ENCODE measurements around the gene CHGA. TPM values are rescaled to one million over a fixed set of nuclear protein-coding genes. Genes with fewer than 3 reads are reported as not detected.

Gene CHGA
- polyA plus RNA-seq, 3 donors = not detected

DNA sequence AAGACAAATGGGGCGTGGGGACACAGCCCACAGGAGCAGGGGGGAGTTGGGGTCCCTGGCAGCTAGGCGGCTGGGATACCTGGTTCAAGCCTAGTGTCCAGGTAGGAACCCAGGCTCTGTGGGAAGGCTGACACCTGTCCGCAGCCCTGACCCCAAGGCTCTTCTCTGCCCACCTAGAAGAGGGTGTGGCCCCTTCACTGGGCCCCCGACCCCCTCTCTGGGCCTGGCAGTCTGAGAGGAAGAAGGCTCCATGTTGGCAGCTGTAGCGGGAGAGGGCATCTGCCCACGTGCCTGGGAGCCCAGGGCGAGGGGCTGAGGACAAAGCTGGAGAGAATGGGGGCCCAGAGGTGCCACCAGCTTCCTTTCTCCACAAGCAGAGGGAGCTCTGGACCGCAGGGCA, 10.5 kb downstream of the CHGA start:
- Mint-ChIP-seq H3K4me3 (no peak overlapping the region), H3K4me1 (no peaks in the 10 kb centered on the region), H3K36me3 (peaks cover 23 to 31% of the 10 kb centered on the region in 2 donors), H3K27ac (no peak overlapping the region), H3K9me3 (no peaks in the 10 kb centered on the region), H3K27me3 (ENCODE audit: low read depth in 3 of 3) (peaks cover 0 to 4% (median 0%) of the 10 kb centered on the region in 3 donors)
- Histone ChIP-seq H3K27ac (ENCODE audit: low read depth in 1 of 2, low read length in 2 of 2) (no peak overlapping the region), H3K79me2 (ENCODE audit: insufficient read depth, low read length) (no peaks in the 10 kb centered on the region), H3K36me3 (replicated peaks in 1 of 2; ENCODE audit: control insufficient read depth in 1 of 2, insufficient read depth in 2 of 2, low read length in 2 of 2) (peaks cover 26 to 32% of the 10 kb centered on the region in 2 donors), H3K4me2 (replicated peaks; ENCODE audit: extremely low read depth, low read length, poor library complexity, severe bottlenecking) (no peak overlapping the region), H3K4me3 (replicated peaks in 1 of 3; ENCODE audit: low read depth in 2 of 3, low read length in 3 of 3) (no peak overlapping the region), H3K9ac (ENCODE audit: insufficient read depth, low read length, poor library complexity, severe bottlenecking) (no peak overlapping the region), H3K4me1 (ENCODE audit: control insufficient read depth in 1 of 2, insufficient read depth in 2 of 2, low read length in 2 of 2) (no peaks in the 10 kb centered on the region), H3K27me3 (ENCODE audit: control insufficient read depth in 2 of 2, insufficient read depth in 2 of 2, low read length in 2 of 2) (no peaks in the 10 kb centered on the region), H3K9me3 (replicated peaks in 1 of 2; ENCODE audit: control insufficient read depth in 1 of 2, insufficient read depth in 1 of 2, low read length in 2 of 2) (no peaks in the 10 kb centered on the region), H4K20me1 (ENCODE audit: insufficient read depth, low read length) (peaks cover 36% of the 10 kb centered on the region), H2AFZ (ENCODE audit: insufficient read depth, low read depth, low read length, poor library complexity, severe bottlenecking) (no peak overlapping the region)
- TF ChIP-seq, protein P1, sequence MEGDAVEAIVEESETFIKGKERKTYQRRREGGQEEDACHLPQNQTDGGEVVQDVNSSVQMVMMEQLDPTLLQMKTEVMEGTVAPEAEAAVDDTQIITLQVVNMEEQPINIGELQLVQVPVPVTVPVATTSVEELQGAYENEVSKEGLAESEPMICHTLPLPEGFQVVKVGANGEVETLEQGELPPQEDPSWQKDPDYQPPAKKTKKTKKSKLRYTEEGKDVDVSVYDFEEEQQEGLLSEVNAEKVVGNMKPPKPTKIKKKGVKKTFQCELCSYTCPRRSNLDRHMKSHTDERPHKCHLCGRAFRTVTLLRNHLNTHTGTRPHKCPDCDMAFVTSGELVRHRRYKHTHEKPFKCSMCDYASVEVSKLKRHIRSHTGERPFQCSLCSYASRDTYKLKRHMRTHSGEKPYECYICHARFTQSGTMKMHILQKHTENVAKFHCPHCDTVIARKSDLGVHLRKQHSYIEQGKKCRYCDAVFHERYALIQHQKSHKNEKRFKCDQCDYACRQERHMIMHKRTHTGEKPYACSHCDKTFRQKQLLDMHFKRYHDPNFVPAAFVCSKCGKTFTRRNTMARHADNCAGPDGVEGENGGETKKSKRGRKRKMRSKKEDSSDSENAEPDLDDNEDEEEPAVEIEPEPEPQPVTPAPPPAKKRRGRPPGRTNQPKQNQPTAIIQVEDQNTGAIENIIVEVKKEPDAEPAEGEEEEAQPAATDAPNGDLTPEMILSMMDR (IDR thresholded peaks at IDR 0.05) = no peak
- WGBS (ENCODE audit: insufficient coverage) = 80% methylated on average over 3 of the region's 8 CpGs
- no peak for DNase-seq
- intact Hi-C loops (cut with micrococcal nuclease) = no loop called here

DNA sequence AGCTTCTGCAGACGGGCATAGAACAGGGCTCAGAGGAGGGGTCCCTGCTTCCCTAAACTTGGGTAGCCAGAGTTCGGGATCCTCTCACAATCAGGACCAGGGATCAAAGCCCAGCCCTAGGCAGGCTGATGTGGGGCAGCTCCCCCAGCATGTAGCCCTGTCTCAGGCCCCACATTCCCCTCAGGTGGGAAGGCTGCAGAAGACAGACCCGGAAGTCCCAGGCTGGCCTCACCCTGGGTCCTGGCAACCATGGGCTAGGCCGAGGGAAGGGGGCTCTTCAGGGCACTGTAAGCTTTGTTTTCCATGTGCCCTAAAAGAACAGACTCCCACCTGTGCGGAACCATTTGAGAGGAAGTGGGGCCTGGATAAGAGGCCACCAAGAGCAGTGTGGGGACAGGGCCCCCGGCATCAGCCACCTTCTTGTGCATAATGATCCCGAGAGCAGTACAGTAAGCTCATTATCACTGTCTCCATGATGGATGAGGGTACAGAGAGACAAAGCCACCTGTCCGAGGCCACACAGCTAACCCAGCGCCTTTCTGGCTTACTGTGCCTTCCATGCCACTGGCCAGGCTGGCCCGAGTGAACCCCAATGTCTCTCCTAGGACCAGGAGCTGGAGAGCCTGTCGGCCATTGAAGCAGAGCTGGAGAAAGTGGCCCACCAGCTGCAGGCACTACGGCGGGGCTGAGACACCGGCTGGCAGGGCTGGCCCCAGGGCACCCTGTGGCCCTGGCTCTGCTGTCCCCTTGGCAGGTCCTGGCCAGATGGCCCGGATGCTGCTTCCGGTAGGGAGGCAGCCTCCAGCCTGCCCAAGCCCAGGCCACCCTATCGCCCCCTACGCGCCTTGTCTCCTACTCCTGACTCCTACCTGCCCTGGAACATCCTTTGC, 11.5 kb downstream of the CHGA start:
- no peaks in the 10 kb centered on the region for H3K9me3 ChIP-seq (replicated peaks in 1 of 2; ENCODE audit: control insufficient read depth in 1 of 2, insufficient read depth in 1 of 2, low read length in 2 of 2)
- peaks cover 45% of the 10 kb centered on the region for H4K20me1 ChIP-seq (ENCODE audit: insufficient read depth, low read length)
- no peaks in the 10 kb centered on the region for H3K9me3 Mint-ChIP-seq
- no peaks in the 10 kb centered on the region for H3K27me3 ChIP-seq (ENCODE audit: control insufficient read depth in 2 of 2, insufficient read depth in 2 of 2, low read length in 2 of 2)
- no peaks in the 10 kb centered on the region for H3K79me2 ChIP-seq (ENCODE audit: insufficient read depth, low read length)
- no peak overlapping the region for H3K4me2 ChIP-seq (replicated peaks; ENCODE audit: extremely low read depth, low read length, poor library complexity, severe bottlenecking)
- no peak for DNase-seq
- intact Hi-C loops (cut with micrococcal nuclease) = no loop called here
- peaks cover 31 to 42% of the 10 kb centered on the region in 2 donors for H3K36me3 ChIP-seq (replicated peaks in 1 of 2; ENCODE audit: control insufficient read depth in 1 of 2, insufficient read depth in 2 of 2, low read length in 2 of 2)
- H3K27me3 Mint-ChIP-seq (ENCODE audit: low read depth in 3 of 3) = peaks cover 0 to 4% (median 0%) of the 10 kb centered on the region in 3 donors
- 94% methylated on average over 15 of the region's 19 CpGs for WGBS (ENCODE audit: insufficient coverage)
- H3K4me1 Mint-ChIP-seq = no peaks in the 10 kb centered on the region
- H3K36me3 Mint-ChIP-seq = peaks cover 29 to 41% of the 10 kb centered on the region in 2 donors
- H3K27ac ChIP-seq (ENCODE audit: low read depth in 1 of 2, low read length in 2 of 2) = no peak overlapping the region
- no peaks in the 10 kb centered on the region for H3K4me1 ChIP-seq (ENCODE audit: control insufficient read depth in 1 of 2, insufficient read depth in 2 of 2, low read length in 2 of 2)
- TF ChIP-seq, protein P1 (IDR thresholded peaks at IDR 0.05) = no peak
- no peak overlapping the region for H3K4me3 ChIP-seq (replicated peaks in 1 of 3; ENCODE audit: low read depth in 2 of 3, low read length in 3 of 3)
- peak overlapping the region in 1 of 7 donors; percentile 43 for H3K27ac Mint-ChIP-seq
- H3K9ac ChIP-seq (ENCODE audit: insufficient read depth, low read length, poor library complexity, severe bottlenecking) = no peak overlapping the region
- no peak overlapping the region for H3K4me3 Mint-ChIP-seq
- H2AFZ ChIP-seq (ENCODE audit: insufficient read depth, low read depth, low read length, poor library complexity, severe bottlenecking) = no peak overlapping the region
